Hematopoietic multipotent progenitor cell treated with erythropoietin and hydrocortisone succinate and interleukin-3 and kit ligand, for 4 days (in vitro differentiated cells): ENCODE measurements around the gene NCK1.

Experiments used
- DNase-seq: peaks from one replicate; pipeline ENCODE4 v3.0.0-alpha.2; 2015

The NCK1 gene

GRCh38 chr3:136861890-136862616, at the start of gene NCK1:
TSS of gene NCK1 (plus strand) at chr3:136862208. CDS start at chr3:136928002, 65,794 bp downstream.
- DNase-seq, result peak; percentile 99

GRCh38 chr3:136817448-136817847, 44.6 kb upstream of the NCK1 start:
- no peak for DNase-seq

- DNase-seq, result peak; percentile 44
Observed at GRCh38 chr3:136818191-136818768, 43.7 kb upstream of the NCK1 start.

- DNase-seq, result peak; percentile 82
Observed at GRCh38 chr3:136818769-136819391, 43.1 kb upstream of the NCK1 start, which contains the start of gene SLC35G2. TSS of gene SLC35G2 (plus strand) at chr3:136819126. CDS start at chr3:136854461, 35,335 bp downstream.

- peak; percentile 53 for DNase-seq
Observed at GRCh38 chr3:136819392-136819730, 42.6 kb upstream of the NCK1 start.

GRCh38 chr3:136819731-136820679, 42.0 kb upstream of the NCK1 start:
- peak; percentile 76 for DNase-seq

GRCh38 chr3:136831461-136831860, 30.5 kb upstream of the NCK1 start:
- no peak for DNase-seq

GRCh38 chr3:136835089-136835812, 26.8 kb upstream of the NCK1 start:
- DNase-seq, result peak; percentile 59

- no peak for DNase-seq
Observed at GRCh38 chr3:136835813-136836510, 26.0 kb upstream of the NCK1 start.

GRCh38 chr3:136836511-136837156, 25.4 kb upstream of the NCK1 start:
- no peak for DNase-seq

- peak; percentile 83 for DNase-seq
Observed at GRCh38 chr3:136838641-136839555, 23.1 kb upstream of the NCK1 start.

GRCh38 chr3:136839556-136839931, 22.5 kb upstream of the NCK1 start:
- peak; percentile 41 for DNase-seq

- DNase-seq, result no peak
Observed at GRCh38 chr3:136840252-136840651, 21.8 kb upstream of the NCK1 start.

GRCh38 chr3:136842294-136842693, 19.7 kb upstream of the NCK1 start:
- DNase-seq, result no peak

- DNase-seq, result no peak
Observed at GRCh38 chr3:136844724-136845123, 17.3 kb upstream of the NCK1 start.

- DNase-seq, result no peak
Observed at GRCh38 chr3:136852180-136852579, 9.8 kb upstream of the NCK1 start.

GRCh38 chr3:136856665-136857064, 5.3 kb upstream of the NCK1 start:
- DNase-seq, result no peak

- no peak for DNase-seq
Observed at GRCh38 chr3:136858381-136858780, 3.6 kb upstream of the NCK1 start.

GRCh38 chr3:136860541-136860940, 1.5 kb upstream of the NCK1 start:
- no peak for DNase-seq
